Measurements from ENCODE around the gene NEK3.
"Not testable (repeated sequence)": the region's sequence is repeated elsewhere in the genome, so short reads cannot be mapped to it uniquely, and the experiment has no call there.

DNA sequence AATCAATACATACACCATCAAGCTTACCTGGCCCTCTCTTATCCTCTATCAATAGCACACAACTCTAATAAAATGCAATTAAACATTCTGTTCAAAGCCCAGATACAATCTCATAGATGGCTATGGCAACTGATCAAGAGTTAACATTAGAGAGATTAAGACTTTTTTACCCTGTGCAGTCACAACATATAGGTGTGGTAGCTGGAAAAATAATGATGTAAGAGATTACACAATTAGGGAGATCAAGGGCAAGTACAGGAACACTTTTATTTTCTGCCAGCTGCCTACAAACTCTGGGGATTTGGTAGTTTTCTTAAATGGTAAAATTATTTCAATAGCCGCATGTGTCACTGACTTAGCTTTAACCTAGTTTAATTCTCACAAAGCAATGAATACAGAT is 12.3 kb upstream of the NEK3 start:
- TF ChIP-seq, protein P1, sequence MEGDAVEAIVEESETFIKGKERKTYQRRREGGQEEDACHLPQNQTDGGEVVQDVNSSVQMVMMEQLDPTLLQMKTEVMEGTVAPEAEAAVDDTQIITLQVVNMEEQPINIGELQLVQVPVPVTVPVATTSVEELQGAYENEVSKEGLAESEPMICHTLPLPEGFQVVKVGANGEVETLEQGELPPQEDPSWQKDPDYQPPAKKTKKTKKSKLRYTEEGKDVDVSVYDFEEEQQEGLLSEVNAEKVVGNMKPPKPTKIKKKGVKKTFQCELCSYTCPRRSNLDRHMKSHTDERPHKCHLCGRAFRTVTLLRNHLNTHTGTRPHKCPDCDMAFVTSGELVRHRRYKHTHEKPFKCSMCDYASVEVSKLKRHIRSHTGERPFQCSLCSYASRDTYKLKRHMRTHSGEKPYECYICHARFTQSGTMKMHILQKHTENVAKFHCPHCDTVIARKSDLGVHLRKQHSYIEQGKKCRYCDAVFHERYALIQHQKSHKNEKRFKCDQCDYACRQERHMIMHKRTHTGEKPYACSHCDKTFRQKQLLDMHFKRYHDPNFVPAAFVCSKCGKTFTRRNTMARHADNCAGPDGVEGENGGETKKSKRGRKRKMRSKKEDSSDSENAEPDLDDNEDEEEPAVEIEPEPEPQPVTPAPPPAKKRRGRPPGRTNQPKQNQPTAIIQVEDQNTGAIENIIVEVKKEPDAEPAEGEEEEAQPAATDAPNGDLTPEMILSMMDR (IDR thresholded peaks at IDR 0.05): not testable (repeated sequence)
- not testable (repeated sequence) for TF ChIP-seq POLR2A (IDR thresholded peaks at IDR 0.05); POLR2AphosphoS5 (IDR thresholded peaks at IDR 0.05; ENCODE audit: insufficient read depth in 1 of 2, low read depth in 1 of 2)

All from vagina (tissue), 2 donors.